ENCODE measurements around the gene BPTF.
"Not testable (repeated sequence)": the region's sequence is repeated elsewhere in the genome, so short reads cannot be mapped to it uniquely, and the experiment has no call there.

The BPTF gene

DNA sequence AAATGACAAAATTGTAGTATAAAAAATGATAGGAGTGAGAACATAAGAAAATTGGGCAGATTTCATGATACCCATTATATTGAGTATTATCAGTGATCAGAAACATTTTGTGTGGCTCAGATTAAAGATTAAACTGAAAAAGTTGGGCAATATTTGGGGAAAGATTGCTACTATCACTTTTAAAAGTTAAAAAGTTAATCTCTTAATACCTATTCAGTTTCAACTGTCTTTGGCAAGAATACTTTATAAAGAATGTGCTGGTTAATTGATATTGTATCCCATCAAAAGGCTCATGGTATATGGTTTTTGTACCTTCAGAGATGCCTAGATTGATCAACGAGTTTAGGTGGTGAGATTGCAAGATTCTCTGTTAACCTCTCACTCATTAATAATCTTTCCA is 55.8 kb downstream of the BPTF start:
- Mint-ChIP-seq H3K4me1 (ENCODE audit: low read depth) (peaks cover 3% of the 10 kb centered on the region), H3K27me3 (ENCODE audit: low read depth) (no peaks in the 10 kb centered on the region), H3K4me3 (no peak overlapping the region), H3K27ac (no peak overlapping the region), H3K36me3 (ENCODE audit: low read depth) (peaks cover 30% of the 10 kb centered on the region), H3K9me3 (no peaks in the 10 kb centered on the region)
- no peak for DNase-seq (ENCODE audit: low spot score)

DNA sequence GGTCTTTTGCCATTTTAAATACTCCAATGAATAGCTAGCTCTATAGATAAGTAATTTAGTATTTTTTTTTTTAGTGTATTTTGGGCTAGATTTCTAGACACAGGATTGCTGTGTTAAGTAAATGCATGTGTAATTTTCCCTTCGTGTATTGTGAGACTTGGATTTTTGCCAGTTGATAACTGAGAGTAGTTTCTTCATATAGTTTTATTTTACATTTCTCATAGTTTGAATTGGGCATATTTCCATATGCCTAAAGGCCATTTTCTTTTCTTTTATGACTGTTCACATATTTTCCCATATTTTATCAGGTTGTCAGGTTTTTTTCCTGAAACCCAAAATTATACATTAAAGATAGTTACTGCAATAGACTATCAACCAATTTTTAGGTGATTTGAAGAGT is 59.4 kb downstream of the BPTF start:
- Mint-ChIP-seq H3K9me3 (no peaks in the 10 kb centered on the region), H3K4me3 (no peak overlapping the region), H3K27ac (no peak overlapping the region), H3K27me3 (ENCODE audit: low read depth) (no peaks in the 10 kb centered on the region), H3K4me1 (ENCODE audit: low read depth) (peaks cover 1% of the 10 kb centered on the region), H3K36me3 (ENCODE audit: low read depth) (peaks cover 32% of the 10 kb centered on the region)
- no peak for DNase-seq (ENCODE audit: low spot score)

DNA sequence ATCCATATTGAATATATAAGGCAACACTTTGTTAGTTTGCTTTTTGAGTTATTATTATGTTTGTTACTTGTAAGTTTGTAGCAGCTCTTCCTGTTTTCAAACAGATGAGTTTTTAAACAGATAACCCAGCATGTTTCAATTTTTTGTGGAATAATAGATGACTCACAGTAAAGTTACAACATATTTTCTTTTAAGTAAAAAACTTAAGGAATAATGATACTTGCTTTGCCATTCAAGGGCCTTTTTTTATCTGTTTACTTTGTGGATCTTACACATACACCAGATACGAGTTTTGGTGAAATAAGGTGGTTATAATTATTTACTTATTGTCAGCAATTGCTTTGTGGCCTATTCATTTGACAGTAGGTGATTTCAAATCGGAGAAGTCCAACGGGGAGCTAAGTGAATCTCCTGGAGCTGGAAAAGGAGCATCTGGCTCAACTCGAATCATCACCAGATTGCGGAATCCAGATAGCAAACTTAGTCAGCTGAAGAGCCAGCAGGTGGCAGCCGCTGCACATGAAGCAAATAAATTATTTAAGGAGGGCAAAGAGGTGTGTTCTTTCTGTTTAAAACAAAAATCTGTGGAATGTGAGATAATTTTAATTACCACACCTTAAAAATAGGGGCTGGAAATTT is 66.3 kb downstream of the BPTF start:
- Mint-ChIP-seq H3K4me3 (no peak overlapping the region), H3K4me1 (ENCODE audit: low read depth) (no peaks in the 10 kb centered on the region), H3K36me3 (ENCODE audit: low read depth) (peaks cover 42% of the 10 kb centered on the region), H3K9me3 (no peaks in the 10 kb centered on the region), H3K27me3 (ENCODE audit: low read depth) (no peaks in the 10 kb centered on the region), H3K27ac (no peak overlapping the region)
- DNase-seq (ENCODE audit: low spot score): no peak

DNA sequence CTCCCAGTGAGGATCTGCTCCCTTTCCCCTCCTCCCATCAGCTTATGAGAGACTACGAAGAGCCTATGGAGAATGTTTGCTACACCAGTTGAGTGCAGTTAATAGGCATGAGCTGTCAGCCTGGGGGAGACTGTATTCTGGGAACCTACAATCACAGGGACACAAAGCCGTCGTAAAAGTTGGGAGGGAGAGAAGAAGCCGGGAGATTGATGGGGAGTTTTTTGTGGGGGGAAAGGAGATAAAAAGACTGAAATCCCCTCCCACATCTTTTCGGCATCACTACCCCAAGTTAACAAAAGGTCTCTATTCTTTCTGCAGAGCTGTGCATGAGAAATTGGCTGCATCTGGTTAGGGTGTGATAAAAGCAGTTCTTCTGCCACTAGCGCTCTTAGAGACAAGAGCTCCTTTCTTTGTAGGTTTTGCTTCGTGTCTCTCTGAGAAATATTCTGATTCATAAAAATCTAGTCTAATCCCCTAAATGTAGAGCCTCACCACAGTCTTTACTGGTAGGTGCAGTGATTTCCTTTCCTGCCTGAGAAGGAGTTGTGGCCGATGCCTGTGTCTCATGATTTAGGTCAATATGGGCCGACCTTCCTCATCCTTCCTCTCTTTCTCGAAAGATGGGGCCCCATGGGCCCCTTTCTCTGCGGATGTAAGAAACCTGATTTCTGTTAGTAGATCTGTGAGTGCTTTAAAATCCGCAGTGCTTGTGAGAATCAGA is 77.4 kb downstream of the BPTF start:
- Mint-ChIP-seq H3K27ac (no peak overlapping the region), H3K27me3 (ENCODE audit: low read depth) (no peaks in the 10 kb centered on the region), H3K36me3 (ENCODE audit: low read depth) (peaks cover 32% of the 10 kb centered on the region), H3K4me3 (no peak overlapping the region), H3K4me1 (ENCODE audit: low read depth) (no peaks in the 10 kb centered on the region), H3K9me3 (no peaks in the 10 kb centered on the region)
- no peak for DNase-seq (ENCODE audit: low spot score)

DNA sequence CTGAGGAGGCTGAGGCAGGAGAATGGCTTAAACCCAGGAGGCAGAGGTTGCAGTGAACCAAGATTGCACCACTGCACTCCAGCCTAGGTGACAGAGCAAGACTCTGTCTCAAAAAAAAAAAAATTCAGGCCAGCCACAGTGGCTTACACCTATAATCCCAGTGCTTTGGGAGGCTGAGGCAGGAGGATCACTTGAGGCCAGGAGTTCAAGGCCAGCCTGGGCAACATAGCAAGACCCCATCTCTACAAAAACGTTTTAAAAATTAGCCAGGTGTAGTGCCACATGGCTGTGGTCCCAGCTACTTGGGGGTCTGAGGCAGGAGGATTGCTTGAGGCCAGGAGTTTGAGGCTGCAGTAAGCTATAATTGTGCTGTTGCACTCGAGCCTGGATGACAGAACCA is 80.0 kb downstream of the BPTF start:
- H3K4me1 Mint-ChIP-seq (ENCODE audit: low read depth); H3K4me3 Mint-ChIP-seq; H3K27ac Mint-ChIP-seq; H3K9me3 Mint-ChIP-seq; DNase-seq (ENCODE audit: low spot score); H3K27me3 Mint-ChIP-seq (ENCODE audit: low read depth): not testable (repeated sequence)
- peaks cover 41% of the 10 kb centered on the region for H3K36me3 Mint-ChIP-seq (ENCODE audit: low read depth)

DNA sequence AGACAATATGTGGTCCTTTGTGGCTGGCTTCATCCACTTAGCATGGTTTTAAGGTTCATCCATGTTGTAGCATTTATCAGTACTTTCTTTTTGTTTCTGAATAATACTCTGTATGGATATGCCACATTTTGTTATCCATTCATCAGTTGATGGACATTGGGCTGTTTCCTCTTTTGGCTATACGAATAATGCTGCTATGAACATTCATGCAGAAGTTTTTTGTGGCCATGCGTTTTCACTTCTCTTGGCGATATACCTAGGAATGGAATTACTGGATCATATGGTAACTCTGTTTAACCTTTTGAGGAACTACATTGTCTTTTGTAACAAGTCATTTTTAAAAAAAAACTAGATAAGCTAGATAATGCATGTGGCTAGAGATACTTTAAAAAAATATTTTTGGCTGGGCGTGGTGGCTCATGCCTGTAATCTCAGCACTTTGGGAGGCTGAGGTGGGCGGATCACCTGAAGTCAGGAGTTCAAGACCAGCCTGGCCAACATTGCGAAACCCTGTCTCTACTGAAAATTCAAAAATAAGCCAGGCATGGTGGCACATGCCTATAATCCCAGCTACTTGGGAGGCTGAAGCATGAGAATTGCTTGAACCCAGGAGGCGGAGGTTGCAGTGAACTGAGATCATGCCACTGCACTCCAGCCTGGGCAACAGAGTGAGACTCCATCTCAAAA is 85.0 kb downstream of the BPTF start:
- not testable (repeated sequence) for DNase-seq (ENCODE audit: low spot score); H3K27ac Mint-ChIP-seq; H3K9me3 Mint-ChIP-seq; H3K4me3 Mint-ChIP-seq; H3K27me3 Mint-ChIP-seq (ENCODE audit: low read depth); H3K4me1 Mint-ChIP-seq (ENCODE audit: low read depth)
- H3K36me3 Mint-ChIP-seq (ENCODE audit: low read depth): peaks cover 54% of the 10 kb centered on the region

DNA sequence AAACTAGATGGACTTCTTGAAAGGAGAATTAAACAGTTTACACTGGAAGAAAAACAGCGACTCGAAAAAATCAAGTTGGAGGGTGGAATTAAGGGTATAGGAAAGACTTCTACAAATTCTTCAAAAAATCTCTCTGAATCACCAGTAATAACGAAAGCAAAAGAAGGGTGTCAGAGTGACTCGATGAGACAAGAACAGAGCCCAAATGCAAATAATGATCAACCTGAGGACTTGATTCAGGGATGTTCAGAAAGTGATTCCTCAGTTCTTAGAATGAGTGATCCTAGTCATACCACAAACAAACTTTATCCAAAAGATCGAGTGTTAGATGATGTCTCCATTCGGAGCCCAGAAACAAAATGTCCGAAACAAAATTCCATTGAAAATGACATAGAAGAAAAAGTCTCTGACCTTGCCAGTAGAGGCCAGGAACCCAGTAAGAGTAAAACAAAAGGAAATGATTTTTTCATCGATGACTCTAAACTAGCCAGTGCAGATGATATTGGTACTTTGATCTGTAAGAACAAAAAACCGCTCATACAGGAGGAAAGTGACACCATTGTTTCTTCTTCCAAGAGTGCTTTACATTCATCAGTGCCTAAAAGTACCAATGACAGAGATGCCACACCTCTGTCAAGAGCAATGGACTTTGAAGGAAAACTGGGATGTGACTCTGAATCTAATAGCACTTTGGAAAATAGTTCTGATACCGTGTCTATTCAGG is 85.9 kb downstream of the BPTF start:
- Mint-ChIP-seq H3K36me3 (ENCODE audit: low read depth) (peaks cover 54% of the 10 kb centered on the region), H3K27ac (peak overlapping the region; percentile 13), H3K9me3 (no peaks in the 10 kb centered on the region), H3K4me3 (no peak overlapping the region), H3K27me3 (ENCODE audit: low read depth) (no peaks in the 10 kb centered on the region), H3K4me1 (ENCODE audit: low read depth) (peaks cover 11% of the 10 kb centered on the region)
- no peak for DNase-seq (ENCODE audit: low spot score)

DNA sequence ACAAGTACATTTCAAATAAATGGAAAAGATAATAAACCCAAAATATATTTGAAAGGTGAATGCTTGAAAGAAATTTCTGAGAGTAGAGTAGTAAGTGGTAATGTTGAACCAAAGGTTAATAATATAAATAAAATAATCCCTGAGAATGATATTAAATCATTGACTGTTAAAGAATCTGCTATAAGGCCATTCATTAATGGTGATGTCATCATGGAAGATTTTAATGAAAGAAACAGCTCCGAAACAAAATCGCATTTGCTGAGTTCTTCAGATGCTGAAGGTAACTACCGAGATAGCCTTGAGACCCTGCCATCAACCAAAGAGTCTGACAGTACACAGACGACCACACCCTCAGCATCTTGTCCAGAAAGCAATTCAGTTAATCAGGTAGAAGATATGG is 86.8 kb downstream of the BPTF start:
- Mint-ChIP-seq H3K36me3 (ENCODE audit: low read depth) (peaks cover 50% of the 10 kb centered on the region), H3K27me3 (ENCODE audit: low read depth) (no peaks in the 10 kb centered on the region), H3K4me1 (ENCODE audit: low read depth) (peaks cover 11% of the 10 kb centered on the region), H3K9me3 (no peaks in the 10 kb centered on the region), H3K27ac (no peak overlapping the region), H3K4me3 (no peak overlapping the region)
- DNase-seq (ENCODE audit: low spot score): no peak

DNA sequence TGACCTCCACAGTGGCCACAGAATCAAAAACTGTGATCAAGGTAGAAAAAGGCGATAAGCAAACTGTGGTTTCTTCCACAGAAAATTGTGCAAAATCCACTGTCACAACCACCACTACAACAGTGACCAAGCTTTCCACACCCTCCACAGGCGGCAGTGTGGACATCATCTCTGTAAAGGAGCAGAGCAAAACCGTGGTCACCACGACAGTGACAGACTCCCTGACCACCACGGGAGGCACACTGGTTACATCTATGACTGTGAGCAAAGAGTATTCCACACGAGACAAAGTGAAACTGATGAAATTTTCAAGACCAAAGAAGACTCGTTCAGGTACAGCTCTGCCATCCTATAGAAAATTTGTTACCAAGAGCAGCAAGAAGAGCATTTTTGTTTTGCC is 87.4 kb downstream of the BPTF start:
- H3K27ac Mint-ChIP-seq: no peak overlapping the region
- peaks cover 11% of the 10 kb centered on the region for H3K4me1 Mint-ChIP-seq (ENCODE audit: low read depth)
- DNase-seq (ENCODE audit: low spot score): no peak
- no peaks in the 10 kb centered on the region for H3K27me3 Mint-ChIP-seq (ENCODE audit: low read depth)
- H3K9me3 Mint-ChIP-seq: no peaks in the 10 kb centered on the region
- no peak overlapping the region for H3K4me3 Mint-ChIP-seq
- peaks cover 48% of the 10 kb centered on the region for H3K36me3 Mint-ChIP-seq (ENCODE audit: low read depth)

DNA sequence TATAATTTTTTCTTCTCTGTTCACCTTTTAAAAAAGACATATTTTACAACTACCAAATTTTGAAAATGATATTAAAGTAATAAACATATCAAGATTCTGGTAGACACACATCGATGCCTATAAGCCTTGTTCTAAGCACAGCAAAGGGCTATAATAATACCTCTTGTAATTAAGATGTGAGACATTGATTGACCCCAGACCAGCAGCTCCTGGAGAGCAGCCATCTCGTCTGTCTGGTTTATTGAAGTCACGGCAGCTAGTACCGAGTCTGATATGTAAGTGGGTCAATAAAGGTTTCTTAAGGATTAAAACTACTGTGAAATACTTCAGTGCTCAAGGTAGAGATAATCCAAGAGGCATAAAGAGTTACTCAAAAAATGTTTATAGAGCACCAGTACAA is 94.9 kb downstream of the BPTF start:
- Mint-ChIP-seq H3K4me3 (no peak overlapping the region), H3K9me3 (no peaks in the 10 kb centered on the region), H3K27me3 (ENCODE audit: low read depth) (no peaks in the 10 kb centered on the region), H3K4me1 (ENCODE audit: low read depth) (peaks cover 1% of the 10 kb centered on the region), H3K27ac (no peak overlapping the region), H3K36me3 (ENCODE audit: low read depth) (peaks cover 25% of the 10 kb centered on the region)
- DNase-seq (ENCODE audit: low spot score): no peak

DNA sequence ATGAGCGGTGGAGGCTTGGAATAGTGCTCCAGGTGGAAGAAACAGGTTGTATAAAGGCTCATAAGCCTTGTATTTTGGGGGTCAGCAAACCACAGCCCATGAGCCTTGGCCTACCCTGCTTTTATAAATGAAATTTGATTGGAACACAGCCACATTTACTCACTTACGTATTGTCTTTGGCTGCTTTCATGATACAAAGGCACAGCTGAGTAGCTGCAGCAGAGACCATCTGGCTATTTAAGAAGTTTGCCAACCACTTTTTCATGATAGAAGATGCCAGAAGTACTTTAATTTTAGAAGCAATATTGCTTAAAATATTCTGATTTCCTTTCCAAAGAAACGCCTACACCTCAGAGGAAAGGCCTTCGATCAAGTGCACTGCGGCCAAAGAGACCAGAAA is 97.2 kb downstream of the BPTF start:
- Mint-ChIP-seq H3K27me3 (ENCODE audit: low read depth) (no peaks in the 10 kb centered on the region), H3K9me3 (no peaks in the 10 kb centered on the region), H3K4me3 (no peak overlapping the region), H3K4me1 (ENCODE audit: low read depth) (peaks cover 5% of the 10 kb centered on the region), H3K36me3 (ENCODE audit: low read depth) (peaks cover 31% of the 10 kb centered on the region), H3K27ac (peak overlapping the region; percentile 57)
- DNase-seq (ENCODE audit: low spot score): no peak

DNA sequence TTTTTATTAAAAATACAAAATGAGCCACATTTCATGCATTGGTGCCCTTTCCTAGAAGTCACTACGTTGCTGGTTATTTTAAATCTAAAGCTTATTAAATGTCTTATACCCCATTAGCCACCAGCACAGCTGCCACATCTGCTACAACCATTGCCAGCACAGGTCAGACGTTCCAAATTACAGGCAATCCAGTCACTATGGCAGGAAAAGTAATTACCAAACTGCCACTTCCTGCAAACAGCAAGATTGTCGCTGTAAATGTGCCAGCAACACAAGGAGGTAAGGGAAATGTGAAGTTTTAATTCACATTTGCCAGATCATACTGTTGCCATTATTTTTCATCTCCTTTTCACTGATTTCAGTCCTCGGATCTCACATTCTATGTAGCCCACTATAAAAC is 103.5 kb downstream of the BPTF start:
- not testable (repeated sequence) for H3K4me3 Mint-ChIP-seq; H3K27me3 Mint-ChIP-seq (ENCODE audit: low read depth); H3K4me1 Mint-ChIP-seq (ENCODE audit: low read depth); DNase-seq (ENCODE audit: low spot score); H3K9me3 Mint-ChIP-seq; H3K27ac Mint-ChIP-seq
- peaks cover 43% of the 10 kb centered on the region for H3K36me3 Mint-ChIP-seq (ENCODE audit: low read depth)

DNA sequence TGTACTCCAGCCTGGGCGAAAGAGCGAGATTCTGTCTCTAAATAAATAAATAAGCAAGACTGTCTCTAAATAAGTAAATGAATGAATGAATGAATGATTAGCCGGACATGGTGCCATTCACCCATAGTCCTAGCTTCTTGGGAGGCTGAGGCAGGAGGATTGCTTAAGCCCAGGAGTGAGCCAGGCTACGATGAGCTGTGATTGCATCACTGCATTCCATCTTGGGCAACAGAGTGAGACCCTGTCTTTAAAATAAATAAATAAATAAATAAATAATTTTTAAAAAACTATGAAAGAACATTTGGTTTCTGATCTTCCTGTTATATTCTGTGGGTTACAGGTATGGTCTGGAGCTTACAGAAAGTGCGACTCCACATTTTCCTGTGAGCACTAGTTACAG is 105.9 kb downstream of the BPTF start:
- H3K36me3 Mint-ChIP-seq (ENCODE audit: low read depth): peaks cover 39% of the 10 kb centered on the region
- H3K9me3 Mint-ChIP-seq: no peaks in the 10 kb centered on the region
- H3K4me1 Mint-ChIP-seq (ENCODE audit: low read depth): no peaks in the 10 kb centered on the region
- DNase-seq (ENCODE audit: low spot score): no peak
- H3K27me3 Mint-ChIP-seq (ENCODE audit: low read depth): no peaks in the 10 kb centered on the region
- H3K27ac Mint-ChIP-seq: no peak overlapping the region
- H3K4me3 Mint-ChIP-seq: no peak overlapping the region

DNA sequence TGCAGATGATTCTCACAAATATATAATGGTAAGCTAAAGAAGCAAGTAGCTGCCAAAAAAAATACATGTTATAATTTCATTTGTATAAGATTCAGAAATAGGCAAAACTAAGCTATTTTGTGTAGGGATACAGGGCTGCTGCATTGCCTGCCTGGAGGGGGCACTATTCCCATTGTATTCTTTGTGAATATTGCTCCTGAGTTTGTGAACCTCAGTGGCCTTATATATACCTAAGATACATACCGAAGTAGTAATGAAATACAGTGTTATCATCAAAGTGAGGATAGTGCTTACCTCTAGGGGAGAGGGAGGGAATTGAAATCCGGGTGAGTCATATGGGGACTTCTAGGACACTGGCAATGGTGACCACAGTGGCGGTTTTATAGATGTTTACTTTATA is 117.5 kb downstream of the BPTF start:
- Mint-ChIP-seq H3K27ac (no peak overlapping the region), H3K9me3 (no peaks in the 10 kb centered on the region), H3K4me3 (no peak overlapping the region), H3K36me3 (ENCODE audit: low read depth) (peaks cover 57% of the 10 kb centered on the region), H3K27me3 (ENCODE audit: low read depth) (no peaks in the 10 kb centered on the region), H3K4me1 (ENCODE audit: low read depth) (no peaks in the 10 kb centered on the region)
- DNase-seq (ENCODE audit: low spot score): no peak
